ENCODE results near the gene FMO3.

The FMO3 gene

GRCh38 chr1:171142416-171143385 lies 52.0 kb downstream of the FMO3 start (continued):
- TF ChIP-seq KLF17 (tag by site-specific recombination; IDR thresholded peaks at IDR 0.05) (no peak), ZNF843 (tag by site-specific recombination; IDR thresholded peaks at IDR 0.05) (peak; percentile 87), ZNF404 (tag by site-specific recombination; IDR thresholded peaks at IDR 0.05) (no peak), PRDM6 (tag by site-specific recombination; IDR thresholded peaks at IDR 0.05) (peak; percentile 96), OSR2 (tag by site-specific recombination; IDR thresholded peaks at IDR 0.05) (peak; percentile 93), IKZF3 (tag by site-specific recombination; IDR thresholded peaks at IDR 0.05) (no peak), ZNF394 (tag by site-specific recombination; IDR thresholded peaks at IDR 0.05; ENCODE audit: borderline replicate concordance) (no peak), ZXDB (tag by site-specific recombination; IDR thresholded peaks at IDR 0.05) (0 out of 2 replicates have a peak, but pooled peaks have one; percentile 45), ZNF266 (tag by site-specific recombination; IDR thresholded peaks at IDR 0.05; ENCODE audit: low read depth) (no peak), ZNF366 (tag by site-specific recombination; conservative IDR thresholded peaks at IDR 0.05) (no peak), SP7 (tag by site-specific recombination; IDR thresholded peaks at IDR 0.05) (0 out of 2 replicates have a peak, but pooled peaks have one; percentile 33), ZNF132 (tag by site-specific recombination; IDR thresholded peaks at IDR 0.05; ENCODE audit: borderline replicate concordance) (no peak), TRIM28 (IDR thresholded peaks at IDR 0.05; ENCODE audit: borderline replicate concordance, low read length) (no peak), ZNF513 (tag by site-specific recombination; IDR thresholded peaks at IDR 0.05) (no peak), ZNF76 (tag by site-specific recombination; IDR thresholded peaks at IDR 0.05; ENCODE audit: borderline replicate concordance, low read depth) (no peak), PRDM10 (tag by site-specific recombination; IDR thresholded peaks at IDR 0.05) (peak; percentile 42), ZNF624 (tag by site-specific recombination; IDR thresholded peaks at IDR 0.05) (no peak), ZNF157 (tag by site-specific recombination; IDR thresholded peaks at IDR 0.05) (no peak), SCRT1 (tag by site-specific recombination; IDR thresholded peaks at IDR 0.05; ENCODE audit: borderline replicate concordance) (peak; percentile 15; the same call in 1 of the 2 replicates), ZNF398 (tag by site-specific recombination; IDR thresholded peaks at IDR 0.05) (no peak), ZNF449 (tag by site-specific recombination; IDR thresholded peaks at IDR 0.05) (peak; percentile 22; the same call in 1 of the 2 replicates), ZNF335 (tag by site-specific recombination; conservative IDR thresholded peaks at IDR 0.05) (peak; percentile 30; the same call in 1 of the 2 replicates), BCL11A (tag by site-specific recombination; IDR thresholded peaks at IDR 0.05; ENCODE audit: low read depth) (no peak), ZNF830 (tag by site-specific recombination; IDR thresholded peaks at IDR 0.05; ENCODE audit: low read depth) (no peak)
